ENCODE results near the gene SIRPD.
"Not testable (repeated sequence)": the region's sequence is repeated elsewhere in the genome, so short reads cannot be mapped to it uniquely, and the experiment has no call there.

The SIRPD gene

DNA sequence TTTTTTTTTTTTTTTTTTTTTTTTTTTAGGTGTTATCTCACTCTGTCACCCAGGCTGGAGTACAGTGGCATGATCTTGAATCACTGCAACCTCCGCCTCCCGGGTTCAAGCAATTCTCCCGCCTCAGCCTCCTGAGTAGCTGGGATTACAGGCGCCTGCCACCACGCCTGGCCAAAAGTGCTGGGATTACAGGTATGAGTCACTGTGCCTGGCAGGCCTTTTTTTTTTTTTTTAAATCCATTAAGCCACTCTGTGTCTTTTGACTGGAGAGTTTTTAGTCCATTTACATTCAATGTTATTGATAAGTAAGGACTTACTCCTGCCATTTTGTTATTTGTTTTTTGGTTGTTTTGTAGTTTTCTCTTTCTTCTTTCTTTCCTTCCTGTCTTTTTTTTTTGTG is 60.1 kb downstream of the SIRPD start:
- not testable (repeated sequence) for DNase-seq

- DNase-seq: no peak
These were observed 60.6 kb downstream of the SIRPD start for GRCh38 chr20:1496930-1497329.

GRCh38 chr20:1494436-1494835 is 63.1 kb downstream of the SIRPD start:
- no peak for DNase-seq

GRCh38 chr20:1493536-1493935 is 64.0 kb downstream of the SIRPD start:
- no peak for DNase-seq

- no peak for DNase-seq
These were observed 65.5 kb downstream of the SIRPD start for GRCh38 chr20:1491860-1492642.

- DNase-seq: peak in 9 of 58 donors; percentile 6 to 23 (median 11)
These were observed 66.1 kb downstream of the SIRPD start, which contains the start of gene SIRPB2 for GRCh38 chr20:1491281-1491840. Gene SIRPB2, minus strand, starts transcription at chr20:1491420. Its CDS starts 61 bp downstream, at chr20:1491359.

DNA sequence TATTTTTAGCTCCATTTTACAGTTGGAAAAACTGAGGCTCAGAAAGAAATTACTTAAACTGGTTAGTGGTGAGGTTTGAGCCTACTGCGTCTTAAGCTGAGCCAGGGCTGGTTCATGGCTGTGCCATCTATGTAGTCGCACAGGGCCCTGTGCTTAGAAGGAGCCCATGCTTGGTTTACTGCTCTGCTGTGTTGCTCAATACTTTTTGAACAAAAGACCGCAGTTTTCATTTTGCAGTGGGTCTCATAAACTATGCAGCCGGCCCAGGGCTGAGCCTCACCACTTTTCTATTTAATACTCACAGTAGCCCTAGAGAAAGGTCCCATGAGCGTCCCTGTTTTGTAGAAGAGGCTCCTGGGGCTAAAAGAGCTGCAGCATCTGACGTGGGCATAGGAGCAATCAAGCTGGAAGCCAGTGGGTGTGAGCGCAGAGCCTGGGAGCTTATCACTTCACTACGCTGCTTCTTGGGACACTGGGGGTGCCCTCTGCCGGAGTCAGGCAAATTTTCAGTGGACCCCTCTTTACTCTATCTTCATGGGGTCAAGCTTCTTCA is 66.8 kb downstream of the SIRPD start:
- no peak for DNase-seq

GRCh38 chr20:1489764-1490436 is 67.6 kb downstream of the SIRPD start:
- DNase-seq: peak in 1 of 58 donors; percentile 3

DNA sequence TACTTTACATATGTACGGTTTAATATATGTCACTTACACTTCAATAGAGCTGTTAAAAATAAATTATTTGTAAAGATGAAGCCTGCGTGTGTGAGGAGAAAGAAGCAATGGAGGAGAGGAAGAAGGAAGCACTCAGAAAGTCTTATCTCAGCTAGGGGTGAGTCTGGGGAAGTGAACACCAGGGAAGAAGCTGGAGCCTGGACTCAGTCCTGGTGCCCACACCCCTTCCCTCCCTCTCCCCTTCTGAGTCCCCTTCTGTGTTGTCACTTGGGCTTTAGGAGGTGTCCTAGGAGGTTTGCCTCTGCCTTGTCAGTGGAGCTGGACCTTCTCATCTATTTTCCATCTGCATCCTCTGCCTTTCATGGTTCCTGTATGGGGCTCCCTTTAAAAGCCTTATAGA is 68.2 kb downstream of the SIRPD start:
- no peak for DNase-seq

DNA sequence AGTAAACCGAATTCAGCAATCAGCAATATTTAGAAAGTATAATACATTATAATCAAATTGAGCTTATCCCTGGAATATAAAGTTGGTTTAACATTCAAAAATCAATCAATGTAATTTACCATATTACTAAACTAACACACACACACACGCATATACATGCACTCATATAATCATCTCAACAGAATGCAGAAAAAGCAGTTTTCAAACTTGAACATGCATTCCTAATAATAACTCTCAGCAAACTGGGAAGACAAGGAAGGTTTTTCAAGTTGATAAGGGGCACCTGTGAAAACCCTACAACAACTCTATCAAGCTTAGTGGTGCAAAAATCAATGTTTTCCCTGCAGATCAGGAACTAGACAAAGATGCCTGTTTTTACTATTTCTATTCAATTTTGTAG is 70.9 kb downstream of the SIRPD start:
- no peak for DNase-seq

DNA sequence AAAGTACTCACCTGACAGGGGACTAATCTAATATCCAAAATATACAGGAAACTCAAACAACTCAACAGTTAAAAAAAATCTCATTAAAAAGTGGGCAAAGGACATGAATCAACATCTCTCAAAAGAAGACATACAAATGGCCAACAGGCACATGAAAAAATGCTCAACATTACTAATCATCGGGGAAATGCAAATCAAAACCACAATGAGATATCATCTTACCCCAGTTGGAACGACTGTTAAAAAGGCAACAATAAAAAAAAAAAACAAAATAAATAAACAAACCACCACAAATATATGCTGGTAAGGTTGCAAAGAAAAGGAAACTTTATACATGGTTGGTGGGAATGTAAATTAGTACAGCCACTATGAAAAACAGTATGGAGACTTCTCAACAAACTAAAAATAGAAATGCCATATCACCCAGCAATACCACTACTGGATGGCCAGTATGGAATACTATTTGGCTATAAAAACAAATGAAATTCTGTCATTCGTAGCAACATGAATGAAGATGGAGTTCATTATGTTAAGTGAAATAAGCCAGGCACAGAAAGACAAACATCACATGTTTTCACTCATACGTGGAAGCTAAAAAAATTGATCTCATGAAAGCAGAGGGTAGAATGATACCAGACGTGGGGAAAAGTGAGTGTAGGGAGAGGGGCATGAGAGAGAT is 72.9 kb downstream of the SIRPD start:
- no peak for DNase-seq
